ENCODE measurements around the gene RPLP2. TPM values are rescaled to one million over a fixed set of nuclear protein-coding genes. Genes with fewer than 3 reads are reported as not detected.
A peak's percentile ranks its signal among the peaks of the same experiment; 100 is the strongest.

Gene RPLP2
- total RNA-seq, 1 experiment from 2014 or later: 1,270 TPM

GRCh38 chr11:799641-800316 is 10.0 kb upstream of the RPLP2 start:
- H3K4me2 ChIP-seq: no peak overlapping the region
- ChIA-PET CTCF (no interaction called here), POLR2A (ENCODE audit: unreplicated experiment) (no interaction called here)
- peak in 1 of 2 experiments; percentile 30 for DNase-seq
- H3K36me3 ChIP-seq (ENCODE audit: low read depth): no peaks in the 10 kb centered on the region
- no peaks in the 10 kb centered on the region for H3K79me2 ChIP-seq (ENCODE audit: low read depth)
- no peaks in the 10 kb centered on the region for H3K9me3 ChIP-seq (ENCODE audit: insufficient read depth, low read depth)
- no peaks in the 10 kb centered on the region for H3K9me2 ChIP-seq (ENCODE audit: insufficient read depth)
- no peaks in the 10 kb centered on the region for H4K20me1 ChIP-seq (ENCODE audit: insufficient read depth)
- BruUV-seq (replicated peaks): no TSS peak
- intact Hi-C loops (cut with micrococcal nuclease; ENCODE audit: unreplicated experiment): loop anchor here (5.0 kb wide), 1 partner anchor 52 kb away; the partner anchor contains the start of gene TALDO1
- H3K4me3 ChIP-seq: no peak overlapping the region
- TF ChIP-seq EZH2 (IDR thresholded peaks at IDR 0.05; ENCODE audit: low read depth): no peak
- TF ChIP-seq, protein P1, sequence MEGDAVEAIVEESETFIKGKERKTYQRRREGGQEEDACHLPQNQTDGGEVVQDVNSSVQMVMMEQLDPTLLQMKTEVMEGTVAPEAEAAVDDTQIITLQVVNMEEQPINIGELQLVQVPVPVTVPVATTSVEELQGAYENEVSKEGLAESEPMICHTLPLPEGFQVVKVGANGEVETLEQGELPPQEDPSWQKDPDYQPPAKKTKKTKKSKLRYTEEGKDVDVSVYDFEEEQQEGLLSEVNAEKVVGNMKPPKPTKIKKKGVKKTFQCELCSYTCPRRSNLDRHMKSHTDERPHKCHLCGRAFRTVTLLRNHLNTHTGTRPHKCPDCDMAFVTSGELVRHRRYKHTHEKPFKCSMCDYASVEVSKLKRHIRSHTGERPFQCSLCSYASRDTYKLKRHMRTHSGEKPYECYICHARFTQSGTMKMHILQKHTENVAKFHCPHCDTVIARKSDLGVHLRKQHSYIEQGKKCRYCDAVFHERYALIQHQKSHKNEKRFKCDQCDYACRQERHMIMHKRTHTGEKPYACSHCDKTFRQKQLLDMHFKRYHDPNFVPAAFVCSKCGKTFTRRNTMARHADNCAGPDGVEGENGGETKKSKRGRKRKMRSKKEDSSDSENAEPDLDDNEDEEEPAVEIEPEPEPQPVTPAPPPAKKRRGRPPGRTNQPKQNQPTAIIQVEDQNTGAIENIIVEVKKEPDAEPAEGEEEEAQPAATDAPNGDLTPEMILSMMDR (conservative IDR thresholded peaks at IDR 0.05): no peak
- no peak overlapping the region for H2AFZ ChIP-seq
- H3K27ac ChIP-seq: no peak overlapping the region
- H3K4me1 ChIP-seq (replicated peaks; ENCODE audit: insufficient read depth): peaks cover 8% of the 10 kb centered on the region
- H3K27me3 ChIP-seq (ENCODE audit: insufficient read depth, low read depth): no peaks in the 10 kb centered on the region
- peaks cover 3% of the 10 kb centered on the region; the same call in 1 of the 2 replicates for H3F3A ChIP-seq (ENCODE audit: insufficient read depth, low read depth)

GRCh38 chr11:800473-800872 is 9.3 kb upstream of the RPLP2 start:
- Histone ChIP-seq H3F3A (ENCODE audit: insufficient read depth, low read depth) (peaks cover 3% of the 10 kb centered on the region; the same call in 1 of the 2 replicates), H3K4me3 (no peak overlapping the region), H3K79me2 (ENCODE audit: low read depth) (no peaks in the 10 kb centered on the region), H3K27me3 (ENCODE audit: insufficient read depth, low read depth) (no peaks in the 10 kb centered on the region), H3K27ac (no peak overlapping the region), H3K9me2 (ENCODE audit: insufficient read depth) (no peaks in the 10 kb centered on the region), H3K9me3 (ENCODE audit: insufficient read depth, low read depth) (no peaks in the 10 kb centered on the region), H3K4me1 (replicated peaks; ENCODE audit: insufficient read depth) (peaks cover 8% of the 10 kb centered on the region), H3K4me2 (no peak overlapping the region), H2AFZ (no peak overlapping the region), H3K36me3 (ENCODE audit: low read depth) (no peaks in the 10 kb centered on the region), H4K20me1 (ENCODE audit: insufficient read depth) (no peaks in the 10 kb centered on the region)
- intact Hi-C loops (cut with micrococcal nuclease; ENCODE audit: unreplicated experiment): no loop called here
- TF ChIP-seq EZH2 (IDR thresholded peaks at IDR 0.05; ENCODE audit: low read depth): no peak
- TF ChIP-seq, protein P1 (conservative IDR thresholded peaks at IDR 0.05): no peak
- ChIA-PET CTCF (no interaction called here), POLR2A (ENCODE audit: unreplicated experiment) (no interaction called here)
- BruUV-seq (replicated peaks): no TSS peak
- DNase-seq: no peak

DNA sequence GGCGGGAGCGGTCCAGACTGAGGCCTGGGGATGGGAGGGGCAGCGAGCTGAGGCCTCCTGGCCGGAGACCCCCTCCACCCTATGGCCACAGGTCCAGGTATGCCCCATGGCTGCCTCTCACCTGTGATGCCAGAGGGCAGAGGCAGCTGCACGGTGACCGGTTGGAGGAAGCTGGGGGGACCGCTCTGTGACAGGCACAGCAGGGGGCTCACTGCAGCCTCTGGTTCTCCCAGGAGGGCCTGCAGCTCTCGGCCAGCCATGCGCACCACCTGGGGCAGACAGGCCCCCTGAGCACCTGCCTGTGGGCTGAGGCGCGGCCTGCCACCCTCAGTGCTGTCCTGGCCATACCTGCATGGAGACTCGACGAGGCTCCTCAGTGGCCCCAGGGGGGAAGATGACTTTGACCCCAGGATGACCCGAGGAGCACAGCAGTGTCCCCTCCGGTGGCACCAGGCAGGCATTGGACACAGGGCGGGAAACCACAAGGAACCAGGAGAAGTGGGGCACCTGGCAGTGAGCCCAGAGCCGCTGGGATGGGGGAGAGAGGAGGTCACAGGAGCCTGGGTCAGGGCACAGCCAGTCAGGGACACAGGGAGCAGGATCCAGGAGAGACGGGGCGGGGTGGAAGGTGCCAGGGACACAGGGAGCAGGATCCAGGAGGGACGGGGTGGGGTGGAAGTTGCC is 8.5 kb upstream of the RPLP2 start:
- no peaks in the 10 kb centered on the region for H3K36me3 ChIP-seq (ENCODE audit: low read depth)
- no peak overlapping the region for H2AFZ ChIP-seq
- ChIA-PET CTCF (no interaction called here), POLR2A (ENCODE audit: unreplicated experiment) (no interaction called here)
- no peaks in the 10 kb centered on the region for H3K9me3 ChIP-seq (ENCODE audit: insufficient read depth, low read depth)
- H3K4me1 ChIP-seq (replicated peaks; ENCODE audit: insufficient read depth): peaks cover 8% of the 10 kb centered on the region
- no peaks in the 10 kb centered on the region for H3K9me2 ChIP-seq (ENCODE audit: insufficient read depth)
- TF ChIP-seq, protein P1 (conservative IDR thresholded peaks at IDR 0.05): no peak
- TF ChIP-seq EZH2 (IDR thresholded peaks at IDR 0.05; ENCODE audit: low read depth): no peak
- no TSS peak for BruUV-seq (replicated peaks)
- H3K27ac ChIP-seq: no peak overlapping the region
- DNase-seq: peak in 1 of 2 experiments; percentile 22
- no peaks in the 10 kb centered on the region for H3K79me2 ChIP-seq (ENCODE audit: low read depth)
- no peaks in the 10 kb centered on the region for H3K27me3 ChIP-seq (ENCODE audit: insufficient read depth, low read depth)
- H3F3A ChIP-seq (ENCODE audit: insufficient read depth, low read depth): peaks cover 3% of the 10 kb centered on the region; the same call in 1 of the 2 replicates
- H4K20me1 ChIP-seq (ENCODE audit: insufficient read depth): no peaks in the 10 kb centered on the region
- H3K4me2 ChIP-seq: no peak overlapping the region
- intact Hi-C loops (cut with micrococcal nuclease; ENCODE audit: unreplicated experiment): no loop called here
- no peak overlapping the region for H3K4me3 ChIP-seq
